ENCODE data around the gene SKAP1. TPM values are rescaled to one million over a fixed set of nuclear protein-coding genes. Genes with fewer than 3 reads are reported as not detected.

Gene SKAP1
- total and polyA plus RNA-seq, 12 donors, result 3.2 to 117 (median 10.7) TPM

DNA sequence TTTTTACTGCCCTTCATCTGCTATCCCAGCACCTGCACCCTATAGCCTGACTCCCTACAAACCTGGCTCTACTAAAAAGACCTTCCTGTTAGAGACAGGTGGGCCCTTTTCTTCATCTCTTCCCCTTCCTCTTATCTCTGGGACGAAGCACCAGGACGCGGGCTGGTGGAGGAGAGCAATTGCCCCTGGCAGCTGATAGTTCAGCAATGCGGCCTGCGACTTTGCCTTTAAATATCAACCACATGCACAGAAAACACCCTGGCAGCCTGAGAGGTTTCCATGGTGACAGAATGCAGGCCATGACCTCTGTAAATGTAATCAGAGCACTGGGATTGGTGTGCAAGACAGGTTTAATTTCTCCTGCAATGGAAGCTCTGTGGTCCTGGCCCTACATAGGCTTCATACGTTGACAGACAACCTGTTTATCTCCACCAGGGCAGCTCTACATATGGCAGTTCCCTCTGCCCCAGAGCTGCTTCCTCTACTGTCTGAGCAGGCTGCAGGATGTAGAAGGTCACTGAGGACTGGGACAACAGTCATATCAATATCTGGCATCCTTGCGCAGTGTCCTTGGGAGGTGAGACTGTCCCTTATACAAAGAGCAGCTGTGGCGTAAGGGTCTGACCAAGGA, 10.0 kb upstream of the SKAP1 start:
- Histone ChIP-seq H3K27ac (peak overlapping the region in 2 of 5 donors; percentile 33 to 71), H3K4me3 (no peak overlapping the region), H3K27me3 (no peaks in the 10 kb centered on the region), H3K36me3 (replicated peaks in 1 of 2) (no peaks in the 10 kb centered on the region), H3K9me3 (replicated peaks in 1 of 3) (no peaks in the 10 kb centered on the region), H3K4me1 (replicated peaks in 1 of 2) (peaks cover 17 to 31% of the 10 kb centered on the region in 2 donors)
- intact Hi-C loops (cut with DNase I), result no loop called here
- DNase-seq, result peak in 6 of 7 donors; percentile 40 to 64 (median 47)
- 46 to 55% (median 48%) methylated on average over 7 to 8 of the region's 8 CpGs for WGBS, 4 donors
- no peak for TF ChIP-seq POLR2A (IDR thresholded peaks at IDR 0.05)
- TF ChIP-seq, protein P1, sequence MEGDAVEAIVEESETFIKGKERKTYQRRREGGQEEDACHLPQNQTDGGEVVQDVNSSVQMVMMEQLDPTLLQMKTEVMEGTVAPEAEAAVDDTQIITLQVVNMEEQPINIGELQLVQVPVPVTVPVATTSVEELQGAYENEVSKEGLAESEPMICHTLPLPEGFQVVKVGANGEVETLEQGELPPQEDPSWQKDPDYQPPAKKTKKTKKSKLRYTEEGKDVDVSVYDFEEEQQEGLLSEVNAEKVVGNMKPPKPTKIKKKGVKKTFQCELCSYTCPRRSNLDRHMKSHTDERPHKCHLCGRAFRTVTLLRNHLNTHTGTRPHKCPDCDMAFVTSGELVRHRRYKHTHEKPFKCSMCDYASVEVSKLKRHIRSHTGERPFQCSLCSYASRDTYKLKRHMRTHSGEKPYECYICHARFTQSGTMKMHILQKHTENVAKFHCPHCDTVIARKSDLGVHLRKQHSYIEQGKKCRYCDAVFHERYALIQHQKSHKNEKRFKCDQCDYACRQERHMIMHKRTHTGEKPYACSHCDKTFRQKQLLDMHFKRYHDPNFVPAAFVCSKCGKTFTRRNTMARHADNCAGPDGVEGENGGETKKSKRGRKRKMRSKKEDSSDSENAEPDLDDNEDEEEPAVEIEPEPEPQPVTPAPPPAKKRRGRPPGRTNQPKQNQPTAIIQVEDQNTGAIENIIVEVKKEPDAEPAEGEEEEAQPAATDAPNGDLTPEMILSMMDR (IDR thresholded peaks at IDR 0.05), result no peak

DNA sequence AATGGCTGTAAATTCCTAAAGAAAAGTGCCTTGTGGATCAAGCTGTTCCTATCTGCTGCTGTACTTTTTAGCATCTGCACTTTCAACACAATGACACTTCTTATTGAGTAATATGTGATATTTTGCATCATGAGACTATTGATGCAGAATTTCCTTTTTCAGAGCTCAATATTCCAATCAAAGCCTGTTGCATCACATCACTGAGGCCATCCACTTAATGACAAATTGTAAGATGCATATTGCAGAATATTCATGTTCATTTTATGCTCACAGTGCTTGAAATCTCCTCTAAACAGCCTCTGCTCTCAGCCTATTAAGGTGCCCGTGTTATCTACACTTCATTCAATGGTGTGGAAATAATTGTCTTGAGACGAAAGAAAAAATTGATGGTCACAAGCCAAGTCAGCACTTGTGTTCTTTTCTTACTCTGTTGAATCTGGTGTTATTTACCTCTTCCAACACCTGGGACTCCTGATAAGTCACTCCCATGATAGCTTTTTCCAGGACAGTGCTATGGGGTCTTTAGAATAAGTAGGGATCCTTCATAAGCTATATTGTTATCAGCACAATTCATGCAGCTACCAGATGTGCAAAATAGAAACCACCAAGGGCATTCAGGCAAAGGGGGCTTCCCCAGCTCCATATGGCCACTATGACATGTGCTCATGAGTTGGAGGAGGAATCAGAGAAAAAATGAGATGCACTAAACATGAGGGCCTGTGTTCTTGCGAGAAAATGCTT, 9.3 kb upstream of the SKAP1 start:
- H3K36me3 ChIP-seq (replicated peaks in 1 of 2), result no peaks in the 10 kb centered on the region
- intact Hi-C loops (cut with DNase I), result no loop called here
- DNase-seq, result no peak
- no peaks in the 10 kb centered on the region for H3K9me3 ChIP-seq (replicated peaks in 1 of 3)
- peak overlapping the region in 2 of 5 donors; percentile 32 to 33 for H3K27ac ChIP-seq
- H3K4me1 ChIP-seq (replicated peaks in 1 of 2), result peaks cover 17 to 34% of the 10 kb centered on the region in 2 donors
- TF ChIP-seq, protein P1 (IDR thresholded peaks at IDR 0.05), result no peak
- TF ChIP-seq POLR2A (IDR thresholded peaks at IDR 0.05), result no peak
- H3K27me3 ChIP-seq, result no peaks in the 10 kb centered on the region
- WGBS, 4 donors, result 77 to 87% (median 83%) methylated on average over 3 of the region's 3 CpGs
- H3K4me3 ChIP-seq, result no peak overlapping the region

DNA sequence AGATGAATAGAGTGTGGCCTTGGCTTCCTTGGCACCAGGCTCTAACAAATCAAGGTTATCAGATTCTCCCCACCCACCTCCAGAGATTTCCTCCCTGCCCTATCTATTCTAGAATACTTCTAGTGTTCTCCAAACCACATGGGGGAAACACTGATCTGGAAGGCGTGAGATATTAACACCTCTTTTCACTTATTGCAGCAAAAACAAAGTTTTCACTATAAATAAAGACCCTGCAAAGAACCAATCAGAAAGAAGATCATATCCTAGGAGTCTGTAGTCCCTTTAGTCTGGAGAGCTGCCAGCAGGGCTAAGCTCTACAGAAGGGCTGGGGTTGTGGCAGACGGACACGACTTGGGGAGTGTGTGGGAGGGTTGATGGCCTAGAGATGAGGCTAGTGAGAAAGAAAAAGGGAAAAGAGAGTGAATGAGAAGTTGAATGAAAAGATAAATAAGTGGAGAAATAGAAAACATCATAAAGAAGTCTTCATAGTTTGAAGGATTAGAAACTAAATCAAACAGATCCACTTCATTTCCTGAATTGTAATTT, 8.6 kb upstream of the SKAP1 start:
- TF ChIP-seq POLR2A (IDR thresholded peaks at IDR 0.05), result no peak
- TF ChIP-seq, protein P1 (IDR thresholded peaks at IDR 0.05), result no peak
- DNase-seq, result peak in 2 of 7 donors; percentile 27 to 32
- H3K27ac ChIP-seq, result peak overlapping the region in 2 of 5 donors; percentile 9 to 32
- no peaks in the 10 kb centered on the region for H3K36me3 ChIP-seq (replicated peaks in 1 of 2)
- H3K27me3 ChIP-seq, result no peaks in the 10 kb centered on the region
- WGBS, 4 donors, result 26 to 40% (median 33%) methylated on average over 3 of the region's 3 CpGs
- intact Hi-C loops (cut with DNase I), result no loop called here
- H3K9me3 ChIP-seq (replicated peaks in 1 of 3), result no peaks in the 10 kb centered on the region
- no peak overlapping the region for H3K4me3 ChIP-seq
- H3K4me1 ChIP-seq (replicated peaks in 1 of 2), result peaks cover 21 to 40% of the 10 kb centered on the region in 2 donors

DNA sequence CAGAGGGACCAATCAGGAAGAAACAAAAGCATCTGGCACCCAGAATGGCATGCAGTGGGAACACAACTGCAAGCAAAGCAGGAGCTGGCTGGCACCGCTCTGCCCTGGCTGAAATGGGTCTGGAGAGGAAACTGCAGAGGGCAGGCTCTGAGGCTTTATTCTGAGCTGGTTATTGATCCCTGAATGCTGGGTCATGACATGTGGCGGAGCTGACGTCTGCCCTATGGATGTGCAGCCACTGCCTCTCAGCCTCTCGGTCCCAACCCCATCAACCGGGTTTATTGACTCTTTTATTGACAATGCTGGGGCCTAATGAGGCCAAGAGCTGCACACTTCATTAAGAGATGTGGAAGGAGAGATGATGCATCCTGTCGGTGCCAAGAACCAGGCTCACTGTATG, 3.9 kb upstream of the SKAP1 start:
- peak in 3 of 7 donors; percentile 19 to 41 (median 22) for DNase-seq
- intact Hi-C loops (cut with DNase I), result no loop called here
- peaks cover 13 to 30% of the 10 kb centered on the region in 2 donors for H3K4me1 ChIP-seq (replicated peaks in 1 of 2)
- H3K4me3 ChIP-seq, result no peak overlapping the region
- 55 to 75% (median 70%) methylated on average over 6 of the region's 6 CpGs for WGBS, 4 donors
- TF ChIP-seq, protein P1 (IDR thresholded peaks at IDR 0.05), result no peak
- TF ChIP-seq POLR2A (IDR thresholded peaks at IDR 0.05), result no peak
- H3K36me3 ChIP-seq (replicated peaks in 1 of 2), result no peaks in the 10 kb centered on the region
- peak overlapping the region in 3 of 5 donors; percentile 40 to 72 (median 52) for H3K27ac ChIP-seq
- no peaks in the 10 kb centered on the region for H3K27me3 ChIP-seq
- H3K9me3 ChIP-seq (replicated peaks in 1 of 3), result no peaks in the 10 kb centered on the region
